GM21528 (cell line): Measurements from ENCODE around the gene KIAA1217.
A peak's percentile ranks its signal among the peaks of the same experiment; 100 is the strongest.
"Not testable (repeated sequence)": the region's sequence is repeated elsewhere in the genome, so short reads cannot be mapped to it uniquely, and the experiment has no call there.

Source experiments
- ATAC-seq: cut with Tn5 transposase; IDR thresholded peaks from one replicate; pipeline ENCODE4 v1.9.1; 2021; ENCODE audit warnings: mild to moderate bottlenecking, moderate library complexity; ENCODE audit not compliant: unreplicated experiment, low FRiP score

Gene KIAA1217

DNA sequence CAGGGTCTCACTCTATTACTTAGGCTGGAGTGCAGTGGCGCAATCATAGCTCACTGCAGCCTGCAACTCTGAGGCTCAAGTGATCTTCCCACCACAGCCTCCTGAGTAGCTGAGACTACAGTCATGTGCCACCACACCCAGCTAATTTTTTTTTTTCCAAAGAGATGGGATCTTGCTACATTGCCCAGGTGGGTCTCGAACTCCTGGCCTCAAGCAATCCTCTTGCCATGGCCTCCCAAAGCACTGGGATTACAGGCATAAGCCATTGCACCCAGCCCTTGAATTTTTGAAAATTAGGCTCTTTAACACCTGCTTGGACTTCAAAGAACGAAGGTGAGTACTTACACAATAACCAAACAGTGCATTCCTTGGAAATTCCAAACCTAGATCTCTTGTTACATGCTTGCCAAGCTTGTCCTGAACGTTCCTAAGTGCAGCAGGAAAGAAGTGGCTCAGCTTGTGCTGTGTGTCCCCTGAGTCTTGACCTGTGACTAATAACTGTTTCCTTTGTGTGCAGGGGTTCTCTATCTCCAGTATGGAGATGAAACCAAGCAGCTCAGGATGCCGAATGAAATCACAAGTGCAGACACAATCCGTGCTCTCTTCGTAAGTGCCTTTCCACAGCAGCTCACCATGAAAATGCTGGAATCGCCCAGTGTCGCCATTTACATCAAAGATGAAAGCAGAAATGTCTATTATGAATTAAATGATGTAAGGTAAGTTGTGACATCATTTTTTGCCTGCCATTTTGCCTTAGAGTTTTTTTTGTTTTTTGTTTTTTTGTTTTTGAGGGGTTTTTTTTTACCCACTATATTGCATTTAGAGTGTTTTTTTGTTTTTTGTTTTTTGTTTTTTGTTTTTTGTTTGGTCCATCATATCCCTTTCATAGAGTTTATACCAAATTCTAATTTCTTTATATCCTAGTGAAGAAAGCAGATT is 223.8 kb downstream of the KIAA1217 start:
- ATAC-seq, result no peak

DNA sequence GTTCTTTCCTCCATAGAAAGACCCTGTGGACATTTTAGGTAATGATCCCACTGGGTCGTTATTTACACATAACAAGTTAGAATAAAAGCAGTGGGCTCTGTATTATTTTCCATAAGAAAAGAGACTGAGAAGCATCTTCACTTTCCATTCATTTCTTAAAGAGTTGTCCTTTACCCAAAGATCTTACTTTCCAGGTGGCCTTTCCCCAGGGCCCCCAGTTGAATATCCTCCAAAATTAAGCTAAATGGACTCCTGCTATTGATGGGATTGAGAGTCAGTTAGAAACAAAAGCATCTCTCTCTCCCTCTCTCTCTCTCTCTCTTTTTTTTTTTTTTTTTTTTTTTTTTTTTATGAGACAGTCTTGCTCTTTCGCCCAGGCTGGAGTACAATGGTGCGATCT is 224.8 kb downstream of the KIAA1217 start:
- ATAC-seq, result no peak

DNA sequence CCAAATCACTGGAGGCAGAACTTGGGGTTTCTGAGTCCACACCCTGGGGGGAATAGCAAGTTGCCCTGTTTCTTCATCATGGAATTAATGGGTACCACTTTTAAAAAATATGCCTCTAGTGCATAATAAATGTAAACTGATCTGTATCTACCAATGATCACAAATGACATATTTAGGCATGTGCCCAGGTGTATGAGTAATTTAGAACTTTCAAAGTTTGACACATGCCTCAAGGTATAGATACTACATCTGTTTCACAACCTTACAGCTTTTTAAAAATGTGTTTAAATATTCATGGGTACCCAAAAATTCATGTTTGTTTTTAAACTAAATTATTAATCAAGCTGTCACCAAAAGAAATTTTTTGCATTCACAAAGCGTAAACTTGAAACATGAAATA is 226.0 kb downstream of the KIAA1217 start:
- no peak for ATAC-seq

DNA sequence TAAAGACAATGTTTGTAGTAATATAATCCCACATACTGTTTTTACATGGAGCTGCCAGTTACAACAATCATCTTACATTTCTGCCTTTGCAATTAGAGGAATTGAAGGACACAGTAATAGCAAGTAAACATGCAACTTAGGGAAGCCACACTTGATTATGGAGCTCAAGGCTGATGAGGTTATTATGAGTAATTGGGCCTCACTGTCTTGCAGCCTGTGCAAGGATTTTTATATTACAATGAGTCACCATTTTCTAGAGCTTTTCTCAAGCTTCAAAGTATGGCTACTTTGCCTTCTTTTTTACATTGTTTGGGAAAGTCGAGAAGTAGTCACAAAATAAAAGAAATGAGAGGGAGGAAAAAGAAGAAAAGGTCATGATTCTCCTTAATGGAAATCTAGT is 226.4 kb downstream of the KIAA1217 start:
- ATAC-seq, result no peak

DNA sequence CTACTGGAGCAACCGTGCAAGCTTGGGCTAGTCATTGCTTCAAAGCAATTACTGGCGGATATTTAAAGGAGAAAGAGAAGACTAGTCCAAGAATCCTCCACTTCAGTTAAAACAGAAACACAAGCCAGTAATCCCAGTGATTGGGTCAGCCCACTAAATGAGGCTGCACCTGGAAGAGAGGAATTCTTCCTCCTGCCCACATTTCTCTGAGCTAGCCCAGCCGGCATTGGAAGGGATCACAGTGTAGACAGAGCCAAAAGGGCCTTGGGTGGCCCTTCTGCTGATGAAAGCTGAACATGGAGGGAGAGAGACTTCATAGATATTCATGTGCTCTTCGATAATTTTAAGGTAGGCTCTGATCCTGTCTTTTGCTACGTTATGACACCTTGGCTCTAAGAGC is 228.4 kb downstream of the KIAA1217 start:
- ATAC-seq, result no peak

DNA sequence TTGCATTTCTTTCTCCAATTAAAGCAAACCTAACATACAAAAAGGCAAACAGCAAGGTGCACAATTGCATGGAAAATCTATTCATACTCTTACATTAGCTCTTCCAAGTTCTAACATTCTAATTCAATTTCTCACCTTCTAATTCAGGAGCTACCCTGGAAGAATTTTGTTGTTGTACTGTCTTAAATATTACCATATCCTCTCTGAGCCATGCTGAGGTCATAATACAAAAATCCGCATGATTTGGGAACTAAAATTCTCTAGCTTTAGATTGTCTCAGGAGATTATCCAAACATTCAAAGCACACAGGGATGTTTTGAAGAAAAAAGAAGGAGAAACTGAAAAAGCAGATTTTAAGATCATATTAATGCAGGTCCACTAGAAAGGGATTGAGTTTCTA is 229.9 kb downstream of the KIAA1217 start:
- ATAC-seq, result no peak

DNA sequence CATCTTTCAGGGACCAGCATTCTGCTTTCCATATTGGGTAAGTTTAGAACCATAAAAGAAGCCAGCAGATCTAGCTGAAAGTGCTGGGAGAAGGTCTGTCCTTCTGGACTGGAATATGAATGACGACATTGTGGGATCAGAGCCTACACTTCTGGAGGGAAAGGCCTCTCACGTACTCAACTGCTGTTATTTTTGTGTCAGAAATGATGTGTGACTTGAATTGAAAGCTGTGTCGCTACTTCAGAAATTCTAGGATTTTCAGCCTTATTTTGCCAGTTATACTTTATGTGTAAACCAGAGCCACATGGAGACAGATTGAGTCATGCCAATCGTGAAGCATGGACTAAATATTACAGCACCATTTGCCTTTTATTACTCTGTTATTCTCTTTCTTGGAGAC is 231.0 kb downstream of the KIAA1217 start:
- ATAC-seq, result no peak

DNA sequence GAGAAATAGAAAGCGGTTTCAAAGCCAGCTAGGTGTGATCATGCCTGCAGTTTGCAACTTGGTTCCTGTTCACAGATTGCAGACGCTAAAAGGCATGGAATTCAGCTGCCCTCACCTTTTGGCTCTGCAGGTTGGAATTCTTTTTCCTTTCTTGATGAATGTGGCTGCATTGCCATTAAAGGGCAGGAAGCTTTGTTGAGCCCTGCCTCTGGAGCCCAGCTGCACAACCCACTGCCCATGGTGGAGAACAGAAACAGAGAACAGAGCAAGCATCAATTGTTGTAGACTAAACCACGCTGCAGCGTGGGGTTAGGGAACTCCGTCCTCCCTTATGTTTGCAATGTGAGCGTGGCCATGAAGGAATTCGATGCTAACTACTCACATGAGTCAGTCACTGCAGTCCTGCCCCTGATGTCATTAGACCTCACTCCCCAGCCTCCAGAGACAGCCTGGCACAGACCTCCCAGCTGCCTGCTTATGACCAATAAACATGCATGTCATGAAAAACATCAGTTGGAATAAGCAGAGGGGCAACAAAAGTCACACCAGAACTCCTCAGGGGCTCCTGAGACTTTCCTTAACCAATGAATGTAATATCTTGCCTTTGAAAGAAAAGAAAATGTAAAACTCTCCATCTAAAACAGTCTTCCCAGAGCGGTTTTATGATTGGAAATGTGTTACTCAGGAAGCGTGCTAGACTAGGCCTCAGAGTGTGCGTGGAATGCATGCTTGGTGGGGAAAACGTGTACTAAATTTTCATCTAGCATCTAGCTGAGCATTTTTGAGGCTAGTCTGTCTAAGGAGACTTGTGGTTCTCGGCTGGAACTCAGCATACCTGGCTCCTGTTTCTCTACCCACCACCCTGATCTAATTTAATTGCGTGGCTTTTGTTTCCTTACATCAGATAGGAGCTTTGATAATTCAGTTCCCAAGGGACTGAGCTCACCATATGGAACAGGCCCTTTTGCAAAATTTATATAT is 232.2 kb downstream of the KIAA1217 start:
- ATAC-seq, result no peak

DNA sequence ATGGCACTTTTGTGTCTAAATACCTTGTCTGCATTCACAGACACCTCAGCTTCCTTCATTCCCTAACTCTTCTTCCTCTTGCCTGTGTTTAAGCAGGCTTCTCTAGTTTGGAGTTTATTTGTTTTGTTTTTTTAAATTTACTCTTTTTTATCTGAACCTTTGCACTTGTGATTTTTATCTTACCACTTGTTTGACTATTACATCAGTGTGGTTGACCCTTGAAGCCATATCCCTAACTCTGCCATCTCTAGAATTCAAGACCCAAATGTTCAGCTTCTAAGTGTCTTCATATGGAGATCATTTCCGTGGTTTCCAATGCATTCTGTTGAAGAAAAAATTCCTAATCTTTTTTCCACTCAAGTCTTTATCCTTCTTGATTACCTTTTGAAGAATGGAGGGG is 233.3 kb downstream of the KIAA1217 start:
- no peak for ATAC-seq

DNA sequence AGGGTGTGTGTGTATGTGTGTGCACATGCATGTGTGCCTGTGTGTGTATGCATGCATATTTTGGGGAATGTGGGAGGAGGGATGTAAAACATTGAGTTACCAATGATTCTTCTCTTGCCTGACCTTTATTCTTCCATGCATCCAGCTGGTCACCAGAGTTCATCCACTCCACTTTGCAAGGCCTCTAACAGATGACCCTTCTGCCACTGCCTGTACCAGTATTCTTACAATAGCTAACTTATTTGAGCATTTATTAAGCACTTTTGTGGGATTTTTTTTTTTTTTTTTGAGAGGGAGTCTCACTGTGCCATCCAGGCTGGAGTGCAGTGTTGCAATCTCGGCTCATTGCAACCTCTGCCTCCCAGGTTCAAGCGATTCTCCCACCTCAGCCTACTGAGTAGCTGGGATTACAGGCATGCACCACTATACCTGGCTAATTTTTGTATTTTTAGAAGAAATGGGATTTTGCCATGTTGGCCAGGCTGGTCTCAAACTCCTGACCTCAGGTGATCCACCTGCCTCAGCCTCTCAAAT is 233.8 kb downstream of the KIAA1217 start:
- ATAC-seq, result not testable (repeated sequence)

DNA sequence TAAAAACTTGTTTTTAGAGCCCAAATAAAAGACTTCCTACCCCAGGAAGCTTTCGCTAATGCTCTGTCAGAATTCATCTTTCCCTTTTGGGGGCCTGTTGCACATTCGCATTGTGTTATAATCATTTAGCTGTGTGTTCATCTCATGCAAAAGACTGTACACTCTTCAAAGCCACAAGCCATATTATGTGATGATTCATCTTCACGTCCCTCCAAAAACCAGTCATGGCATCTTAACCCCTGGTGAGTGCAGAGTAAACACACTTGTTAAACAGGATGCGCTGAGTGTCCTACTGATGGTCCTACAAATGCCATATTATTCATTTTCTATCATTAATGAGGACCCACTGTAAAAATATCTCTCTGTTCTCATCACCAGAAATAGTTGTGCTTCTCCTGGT is 235.4 kb downstream of the KIAA1217 start:
- no peak for ATAC-seq

DNA sequence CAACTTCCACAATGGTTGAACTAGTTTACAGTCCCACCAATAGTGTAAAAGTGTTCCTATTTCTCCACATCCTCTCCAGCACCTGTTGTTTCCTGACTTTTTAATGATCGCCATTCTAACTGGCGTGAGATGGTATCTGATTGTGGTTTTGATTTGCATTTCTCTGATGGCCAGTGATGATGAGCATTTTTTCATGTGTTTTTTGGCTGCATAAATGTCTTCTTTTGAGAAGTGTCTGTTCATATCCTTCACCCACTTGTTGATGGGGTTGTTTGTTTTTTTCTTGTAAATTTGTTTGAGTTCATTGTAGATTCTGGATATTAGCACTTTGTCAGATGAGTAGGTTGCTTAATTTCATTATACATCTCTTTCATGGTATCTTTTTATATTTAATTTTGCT is 237.0 kb downstream of the KIAA1217 start:
- not testable (repeated sequence) for ATAC-seq

DNA sequence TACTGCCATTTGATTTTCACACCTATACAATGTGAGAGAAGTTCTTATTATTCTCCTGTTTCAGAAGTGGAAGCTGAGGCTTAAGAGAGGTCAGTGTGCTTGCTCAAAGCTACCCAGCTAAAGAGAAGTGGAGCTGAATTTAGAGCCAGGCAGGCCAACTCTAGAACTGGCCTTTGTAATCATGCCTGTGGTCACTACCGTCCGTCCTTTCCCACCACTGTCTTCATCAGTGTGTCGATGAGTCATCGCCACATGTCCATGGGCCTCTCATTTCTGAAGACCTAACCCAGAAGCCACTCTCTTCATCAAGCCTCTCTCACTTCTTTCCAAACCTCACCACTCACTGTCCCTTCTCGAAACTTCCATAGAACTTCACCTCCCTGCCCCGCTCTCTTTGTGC is 237.8 kb downstream of the KIAA1217 start:
- no peak for ATAC-seq

DNA sequence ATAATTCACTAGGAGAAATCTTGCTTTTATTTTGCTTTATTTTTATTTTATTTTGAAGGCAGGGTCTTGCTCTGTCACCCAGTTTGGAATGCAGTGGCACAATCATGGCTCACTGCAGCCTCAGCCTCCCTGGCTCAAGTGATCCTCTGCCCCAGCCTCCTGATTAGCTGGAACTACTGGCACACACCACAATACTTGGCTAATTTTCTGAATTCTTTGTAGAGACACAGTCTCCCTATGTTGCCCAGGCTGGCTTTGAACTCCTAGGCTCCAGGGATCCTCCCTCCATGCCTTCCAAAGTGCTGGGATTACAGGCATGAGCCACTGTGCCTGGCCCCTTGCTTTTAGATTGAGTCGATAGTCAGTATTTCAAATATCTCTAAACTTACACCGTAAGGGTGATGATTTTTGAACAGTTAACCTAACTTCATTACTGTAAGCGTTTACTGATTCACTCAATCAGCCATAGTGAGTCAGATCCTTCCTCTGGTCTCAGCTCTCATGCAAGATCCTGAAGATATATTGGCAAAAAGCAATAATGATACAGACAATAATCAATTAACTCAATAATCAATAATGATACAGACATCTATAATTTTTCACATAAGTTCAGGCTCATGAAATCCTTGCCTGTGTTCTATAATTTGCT is 239.5 kb downstream of the KIAA1217 start:
- ATAC-seq, result no peak

DNA sequence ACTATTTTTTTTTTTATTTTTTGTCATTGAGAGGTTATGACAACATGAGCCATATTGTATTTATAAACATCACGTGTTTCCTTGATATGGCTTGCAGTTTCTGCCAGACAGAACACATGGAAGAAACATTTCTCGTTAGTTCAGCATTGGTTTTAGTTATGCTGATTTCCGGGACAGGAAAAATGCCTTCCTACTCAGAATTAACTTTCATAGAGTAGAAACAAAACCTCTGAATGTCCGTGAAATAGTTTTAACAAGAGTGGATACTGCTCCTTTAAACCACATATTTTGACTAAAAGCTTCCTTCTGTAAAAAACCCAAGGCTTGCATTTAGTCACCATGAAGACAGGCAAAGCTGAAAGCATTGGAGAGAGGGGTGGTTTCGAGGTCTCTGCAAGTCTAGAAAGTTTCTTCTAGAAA is 240.4 kb downstream of the KIAA1217 start:
- peak; percentile 74 for ATAC-seq

DNA sequence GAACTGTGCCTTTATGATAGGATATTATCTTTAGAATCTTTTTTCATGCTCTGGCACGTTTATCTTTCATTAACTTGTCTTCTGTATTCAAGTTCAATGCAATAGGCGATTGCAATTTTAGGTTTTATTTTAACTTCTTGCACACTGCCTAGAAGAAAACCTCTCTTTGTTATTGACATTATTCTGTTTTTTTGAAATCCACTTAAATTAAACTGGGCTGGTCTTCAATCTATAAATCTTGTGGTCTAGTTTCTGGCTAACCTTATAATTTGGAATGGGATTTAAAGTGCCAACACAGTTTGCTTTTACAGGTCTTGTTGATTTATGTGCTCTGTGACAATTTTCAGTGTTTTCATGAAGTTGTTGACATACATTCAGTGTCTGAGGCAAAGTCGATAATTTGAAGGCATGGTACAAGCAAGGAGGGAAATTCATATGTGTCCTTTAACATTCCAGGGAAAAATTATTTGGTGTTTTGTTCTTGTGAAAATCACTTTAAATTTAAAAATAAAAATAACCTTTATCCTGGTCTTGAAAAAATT is 240.9 kb downstream of the KIAA1217 start:
- ATAC-seq, result no peak

DNA sequence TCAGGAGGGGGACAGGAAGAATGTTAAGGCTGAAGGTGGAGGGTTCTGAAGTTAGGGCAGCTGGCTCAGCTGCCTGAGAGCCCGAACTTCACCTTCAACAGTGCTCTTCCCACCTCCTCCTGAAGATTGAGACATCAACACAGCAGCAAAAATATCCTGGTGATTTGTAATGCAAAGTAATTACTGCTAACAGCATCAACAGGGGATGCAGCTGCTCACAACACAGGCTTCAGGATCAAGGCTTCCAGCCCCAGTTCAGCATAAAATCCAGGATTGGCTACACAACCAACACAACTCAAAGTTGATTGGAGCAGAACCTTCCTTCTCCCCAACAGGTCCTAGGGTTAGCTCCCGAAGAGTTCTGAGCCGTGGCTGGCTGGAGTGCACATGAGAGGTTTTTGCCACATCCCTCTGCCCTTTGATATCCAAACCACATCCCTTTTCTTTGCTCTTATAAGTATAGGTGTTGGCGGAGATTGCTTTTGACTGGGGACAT is 242.4 kb downstream of the KIAA1217 start:
- ATAC-seq, result no peak

DNA sequence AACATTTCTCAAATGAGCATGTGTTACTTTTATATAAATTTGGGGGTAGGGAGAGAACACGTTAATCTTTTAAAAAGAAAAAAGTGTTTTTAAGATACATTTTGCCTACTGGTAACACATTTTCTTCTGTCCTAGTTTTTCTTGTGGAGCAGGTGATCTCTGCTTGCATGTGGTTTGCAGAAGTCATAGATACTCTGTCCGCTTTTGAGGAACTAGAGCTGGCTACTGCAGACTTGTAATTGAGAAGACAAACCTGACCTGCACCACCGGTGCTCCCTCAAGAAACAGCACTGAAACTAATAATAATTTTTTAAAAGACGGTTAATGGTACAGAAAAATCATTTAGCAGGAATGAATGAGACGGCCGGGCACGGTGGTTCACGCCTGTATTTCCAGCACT is 243.1 kb downstream of the KIAA1217 start:
- no peak for ATAC-seq

DNA sequence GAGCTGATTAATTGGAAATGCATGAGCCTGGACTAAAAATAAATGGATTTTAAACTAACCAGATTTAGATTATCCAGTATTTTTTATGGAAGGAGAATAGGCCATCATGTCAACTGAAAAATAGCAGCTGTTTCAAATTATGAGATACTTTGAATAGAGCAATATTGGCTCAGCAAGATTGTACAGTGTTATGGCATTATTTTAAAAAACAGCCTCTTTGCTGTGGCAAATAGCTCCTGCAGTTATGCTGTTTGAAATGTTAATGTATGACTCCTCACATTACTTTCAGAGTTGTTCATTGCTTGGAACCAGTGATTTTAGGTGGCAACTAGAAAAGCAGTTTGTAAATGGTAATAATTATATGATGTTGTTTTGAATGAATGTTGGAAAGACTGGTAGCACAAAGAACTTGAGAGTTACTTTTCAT is 244.5 kb downstream of the KIAA1217 start:
- no peak for ATAC-seq

DNA sequence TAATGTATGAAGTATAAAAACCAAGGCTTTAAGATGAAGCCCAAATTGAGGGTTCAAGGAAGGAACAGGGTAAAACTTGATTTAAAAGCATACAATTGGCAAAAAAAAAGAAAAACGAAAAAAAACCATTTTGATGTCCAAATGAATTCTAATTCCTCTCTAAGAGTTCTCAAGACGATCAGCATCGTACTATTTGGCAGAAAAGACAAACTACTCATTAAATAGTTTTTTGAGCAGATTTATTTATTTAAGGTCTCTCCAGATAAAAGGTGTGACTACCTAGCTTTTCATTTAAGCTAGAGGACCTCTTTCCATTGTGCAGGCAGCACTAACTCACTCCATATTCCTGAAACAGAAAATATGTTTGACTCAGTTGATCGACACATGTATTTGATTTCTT is 245.0 kb downstream of the KIAA1217 start:
- ATAC-seq, result no peak
